Left ventricle myocardium inferior (tissue), 1 donor: Measurements from ENCODE around the gene RALGPS1. TPM values are rescaled to one million over a fixed set of nuclear protein-coding genes. Genes with fewer than 3 reads are reported as not detected.

Experiments used
- DNase-seq: peaks from one replicate; pipeline ENCODE4 v3.0.0-alpha.2; 2020
- H3K27ac ChIP-seq: fragments of 200-600 bp; replicated peaks from 2 replicates; pipeline ENCODE4 v1.8.0; 2021
- H3K27me3 ChIP-seq: fragments of 200-600 bp; 2 replicates; pipeline ENCODE4 v1.8.0; 2021; ENCODE audit warnings: low read depth
- H3K36me3 ChIP-seq: fragments of 200-600 bp; 2 replicates; pipeline ENCODE4 v1.8.0; 2021
- H3K4me1 ChIP-seq: fragments of 200-600 bp; 2 replicates; pipeline ENCODE4 v1.8.0; 2021
- H3K4me3 ChIP-seq: fragments of 200-600 bp; 2 replicates; pipeline ENCODE4 v1.8.0; 2021; ENCODE audit warnings: mild to moderate bottlenecking, moderate library complexity
- H3K9me3 ChIP-seq: fragments of 200-600 bp; replicated peaks from 2 replicates; pipeline ENCODE4 v1.8.0; 2021
- CTCF ChIP-seq: fragments of 200-600 bp; IDR thresholded peaks from 2 replicates; pipeline ENCODE4 v1.8.0; 2021; ENCODE audit warnings: antibody characterized with exemption, mild to moderate bottlenecking, borderline replicate concordance
- intact Hi-C: fragments of 100-400 bp; cut with micrococcal nuclease; formaldehyde crosslinking; loops from one replicate; pipeline ENCODE4 v1.11.0; 2022
- total RNA-seq: library from RNA; stranded (reverse); fragmentation: NEBNext Ultra II Directional; extraction: Animal tissue kit (Norgen Biotek cat#: 25700); gene quantifications from one replicate; pipeline ENCODE4 v1.2.1, GENCODE V29; 2021
- donor health status: DM: no; HTN: yes; CAD: no; lungs with severe emphysema.

RALGPS1 gene
- total RNA-seq, 1 donor from 2014 or later, result 18.9 TPM

GRCh38 chr9:127198587-127198986 lies 284.0 kb downstream of the RALGPS1 start:
- H3K27ac ChIP-seq, result peak overlapping the region; percentile 81
- intact Hi-C loops, result loop anchor here (2.0 kb wide), 1 partner anchor 258 kb away; no protein-coding TSS in a partner anchor
- TF ChIP-seq CTCF, result no peak
- H3K9me3 ChIP-seq, result no peaks in the 10 kb centered on the region
- peaks cover 34% of the 10 kb centered on the region for H3K4me1 ChIP-seq
- no peak overlapping the region for H3K4me3 ChIP-seq
- H3K36me3 ChIP-seq, result peaks cover 5% of the 10 kb centered on the region
- no peaks in the 10 kb centered on the region for H3K27me3 ChIP-seq
- DNase-seq, result peak; percentile 15

GRCh38 chr9:127199001-127199791 lies 284.6 kb downstream of the RALGPS1 start:
- intact Hi-C loops, result loop anchor here (2.0 kb wide), 1 partner anchor 258 kb away; no protein-coding TSS in a partner anchor
- H3K36me3 ChIP-seq, result peaks cover 5% of the 10 kb centered on the region
- DNase-seq, result peak; percentile 81
- H3K27ac ChIP-seq, result peak overlapping the region; percentile 81
- H3K4me1 ChIP-seq, result peaks cover 34% of the 10 kb centered on the region
- TF ChIP-seq CTCF, result peak; percentile 93
- H3K27me3 ChIP-seq, result no peaks in the 10 kb centered on the region
- H3K9me3 ChIP-seq, result no peaks in the 10 kb centered on the region
- H3K4me3 ChIP-seq, result no peak overlapping the region

DNA sequence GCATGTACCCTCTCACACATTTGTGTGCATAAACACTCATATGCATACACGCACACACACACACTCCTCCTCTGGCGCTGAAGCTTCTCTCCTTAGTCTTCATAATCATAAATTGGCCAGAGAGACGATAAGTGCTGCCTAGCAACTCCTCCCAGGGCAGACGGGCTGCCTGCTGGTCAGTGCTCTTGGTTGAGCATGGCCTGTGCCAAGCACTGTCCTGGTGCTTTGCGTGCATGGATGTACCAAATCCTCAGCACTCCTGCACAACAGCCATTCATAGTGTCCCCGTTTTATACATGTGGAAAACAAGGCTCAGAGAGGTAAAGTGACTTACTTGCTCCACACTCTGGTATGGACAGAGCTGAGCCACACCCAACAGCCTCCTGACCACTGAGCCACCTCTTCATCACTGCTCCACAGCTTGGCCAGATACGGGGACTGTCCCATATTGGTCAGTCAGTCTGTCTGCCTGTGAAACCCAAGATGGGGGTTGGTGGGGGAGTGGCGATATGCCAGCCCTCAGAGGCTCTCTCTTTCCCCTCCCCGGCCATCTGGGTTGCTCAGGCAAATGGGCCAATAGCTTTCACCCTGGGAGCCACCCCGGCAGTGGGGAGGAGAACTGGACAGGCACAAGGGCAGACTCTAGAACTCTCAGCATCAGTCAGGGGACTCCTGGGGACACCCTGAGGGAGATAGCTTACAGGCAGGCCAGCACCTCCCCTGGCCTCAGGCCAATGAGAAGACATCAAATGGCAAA lies 285.7 kb downstream of the RALGPS1 start:
- Histone ChIP-seq H3K9me3 (no peaks in the 10 kb centered on the region), H3K4me1 (peaks cover 39% of the 10 kb centered on the region), H3K27me3 (no peaks in the 10 kb centered on the region), H3K4me3 (no peak overlapping the region), H3K27ac (no peak overlapping the region), H3K36me3 (peaks cover 5% of the 10 kb centered on the region)
- peak; percentile 8 for DNase-seq
- intact Hi-C loops, result no loop called here
- TF ChIP-seq CTCF, result no peak

DNA sequence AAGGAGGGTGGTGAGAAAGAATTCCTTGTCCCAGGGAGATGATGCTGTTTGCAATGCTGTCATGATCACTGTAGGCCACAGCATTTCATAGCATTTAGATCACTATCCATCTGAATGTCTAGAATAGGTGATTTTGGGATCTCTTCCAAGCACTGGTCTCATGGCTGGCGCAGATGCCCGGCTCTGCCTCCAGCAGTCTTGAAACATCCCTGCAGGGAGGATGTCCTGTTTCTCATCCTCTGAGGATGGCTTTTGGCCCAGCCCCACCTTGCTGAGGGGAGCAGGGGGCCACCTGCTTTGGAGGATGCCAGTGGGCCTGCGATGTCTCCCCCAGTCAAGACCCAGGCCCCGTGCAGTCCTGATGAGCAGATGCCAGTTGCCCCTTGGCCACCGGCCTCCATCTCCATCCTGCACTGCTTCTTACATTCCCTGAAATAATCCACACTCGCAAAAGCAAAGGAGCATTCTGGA lies 286.5 kb downstream of the RALGPS1 start:
- H3K36me3 ChIP-seq, result peaks cover 5% of the 10 kb centered on the region
- intact Hi-C loops, result no loop called here
- H3K4me1 ChIP-seq, result peaks cover 44% of the 10 kb centered on the region
- no peak overlapping the region for H3K4me3 ChIP-seq
- H3K27ac ChIP-seq, result no peak overlapping the region
- H3K9me3 ChIP-seq, result no peaks in the 10 kb centered on the region
- TF ChIP-seq CTCF, result no peak
- DNase-seq, result peak; percentile 6
- H3K27me3 ChIP-seq, result no peaks in the 10 kb centered on the region

GRCh38 chr9:127201731-127202130 lies 287.1 kb downstream of the RALGPS1 start:
- H3K4me3 ChIP-seq, result no peak overlapping the region
- peaks cover 38% of the 10 kb centered on the region for H3K4me1 ChIP-seq
- no peak overlapping the region for H3K27ac ChIP-seq
- H3K36me3 ChIP-seq, result peaks cover 5% of the 10 kb centered on the region
- no peak for TF ChIP-seq CTCF
- intact Hi-C loops, result no loop called here
- peak; percentile 10 for DNase-seq
- H3K27me3 ChIP-seq, result no peaks in the 10 kb centered on the region
- no peaks in the 10 kb centered on the region for H3K9me3 ChIP-seq
